ENCODE data around the gene UBXN10. TPM values are rescaled to one million over a fixed set of nuclear protein-coding genes. Genes with fewer than 3 reads are reported as not detected.

Gene UBXN10
- total and polyA plus RNA-seq, 9 donors = 0.20 to 28.0 (median 1.5) TPM

DNA sequence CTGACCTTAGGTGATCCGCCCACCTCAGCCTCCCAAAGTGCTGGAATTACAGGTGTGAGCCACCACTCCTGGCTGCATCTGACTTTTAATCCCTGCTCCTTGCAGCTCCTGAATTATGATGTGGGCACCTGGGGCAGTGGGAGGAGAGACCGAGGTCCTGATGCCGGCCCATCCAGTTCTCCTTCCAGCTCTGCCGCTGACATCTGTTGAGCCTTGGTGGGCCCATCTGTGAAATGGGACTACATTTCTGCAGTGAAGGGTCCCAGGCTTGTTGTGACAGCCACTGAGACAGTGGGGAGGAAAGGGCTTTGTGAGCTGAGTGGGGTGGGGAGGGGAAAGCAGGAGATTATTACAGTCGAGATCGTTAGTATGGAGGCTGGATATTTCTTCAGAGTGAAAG, 34.9 kb upstream of the UBXN10 start:
- H3K9me3 ChIP-seq = no peaks in the 10 kb centered on the region
- peak in 1 of 5 donors; percentile 20 for DNase-seq
- no peaks in the 10 kb centered on the region for H3K27me3 ChIP-seq
- TF ChIP-seq, protein P1, sequence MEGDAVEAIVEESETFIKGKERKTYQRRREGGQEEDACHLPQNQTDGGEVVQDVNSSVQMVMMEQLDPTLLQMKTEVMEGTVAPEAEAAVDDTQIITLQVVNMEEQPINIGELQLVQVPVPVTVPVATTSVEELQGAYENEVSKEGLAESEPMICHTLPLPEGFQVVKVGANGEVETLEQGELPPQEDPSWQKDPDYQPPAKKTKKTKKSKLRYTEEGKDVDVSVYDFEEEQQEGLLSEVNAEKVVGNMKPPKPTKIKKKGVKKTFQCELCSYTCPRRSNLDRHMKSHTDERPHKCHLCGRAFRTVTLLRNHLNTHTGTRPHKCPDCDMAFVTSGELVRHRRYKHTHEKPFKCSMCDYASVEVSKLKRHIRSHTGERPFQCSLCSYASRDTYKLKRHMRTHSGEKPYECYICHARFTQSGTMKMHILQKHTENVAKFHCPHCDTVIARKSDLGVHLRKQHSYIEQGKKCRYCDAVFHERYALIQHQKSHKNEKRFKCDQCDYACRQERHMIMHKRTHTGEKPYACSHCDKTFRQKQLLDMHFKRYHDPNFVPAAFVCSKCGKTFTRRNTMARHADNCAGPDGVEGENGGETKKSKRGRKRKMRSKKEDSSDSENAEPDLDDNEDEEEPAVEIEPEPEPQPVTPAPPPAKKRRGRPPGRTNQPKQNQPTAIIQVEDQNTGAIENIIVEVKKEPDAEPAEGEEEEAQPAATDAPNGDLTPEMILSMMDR (IDR thresholded peaks at IDR 0.05) = no peak
- TF ChIP-seq POLR2A (IDR thresholded peaks at IDR 0.05) (no peak), EP300 (IDR thresholded peaks at IDR 0.05) (no peak)
- H3K4me3 ChIP-seq = no peak overlapping the region
- intact Hi-C loops (cut with DNase I) = loop anchor here in 2 of 4 donors (5.0 kb wide), 3 partner anchors 54 to 234 kb away; no protein-coding TSS in a partner anchor
- H3K36me3 ChIP-seq = no peaks in the 10 kb centered on the region
- WGBS, 3 donors = 86 to 89% (median 87%) methylated on average over 6 of the region's 6 CpGs
- peaks cover 3% of the 10 kb centered on the region for H3K4me1 ChIP-seq (ENCODE audit: insufficient read depth)
- H3K27ac ChIP-seq = no peak overlapping the region

DNA sequence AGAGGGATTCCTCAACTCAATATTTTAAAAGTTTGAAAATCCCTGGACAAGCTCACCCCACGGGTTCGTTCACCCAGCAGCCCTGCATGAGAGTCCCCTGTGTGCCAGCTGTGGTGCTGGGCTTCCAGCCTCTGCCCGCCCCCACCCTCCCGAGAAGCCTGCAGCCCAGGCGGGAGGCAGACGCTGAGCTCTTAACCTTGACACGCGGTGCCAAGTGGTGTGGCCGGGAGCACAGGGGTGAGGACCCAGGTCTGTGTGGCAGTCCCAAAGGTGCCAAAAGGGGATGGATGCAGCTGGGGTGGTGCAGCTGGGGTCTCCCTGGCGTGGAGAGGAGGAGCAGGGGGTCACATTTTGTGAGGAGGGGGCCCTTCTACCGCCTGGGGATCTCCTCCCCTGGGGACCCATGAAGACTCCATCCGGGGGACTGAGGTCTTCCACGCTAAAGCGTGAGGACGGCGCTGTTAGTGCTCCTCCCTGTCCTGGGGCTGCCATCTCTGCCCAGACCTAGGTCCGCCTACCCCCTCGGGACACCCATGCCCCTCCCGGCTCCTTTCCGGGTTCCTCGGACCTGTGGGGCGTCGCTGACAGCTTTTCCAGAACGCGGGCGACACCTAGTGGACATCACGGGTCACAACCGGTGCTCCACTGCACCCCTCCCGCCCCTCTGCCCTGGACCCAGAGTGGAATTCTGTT, 33.8 kb upstream of the UBXN10 start:
- peak overlapping the region; percentile 17 for H3K4me3 ChIP-seq
- intact Hi-C loops (cut with DNase I) = loop anchor here in 3 of 4 donors (1.0 to 5.0 kb wide), 6 partner anchors 55 to 235 kb away; no protein-coding TSS in a partner anchor
- H3K36me3 ChIP-seq = no peaks in the 10 kb centered on the region

DNA sequence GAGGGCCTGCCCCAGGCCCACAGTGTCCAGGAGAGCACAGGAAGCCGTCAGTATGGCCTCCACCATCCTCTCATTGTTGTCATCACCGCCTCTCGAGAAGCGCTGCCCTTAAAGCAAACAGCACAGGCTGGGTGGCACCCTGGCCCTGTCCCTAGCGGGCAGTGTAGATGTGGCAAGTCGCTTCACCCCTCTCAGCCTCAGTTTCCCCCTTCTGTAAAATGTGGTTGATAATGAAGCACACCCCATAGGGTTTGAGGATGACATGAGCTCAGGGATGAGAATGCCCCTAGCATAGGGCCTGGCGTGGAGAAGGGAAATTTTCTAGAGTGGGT, 33.3 kb upstream of the UBXN10 start:
- peaks cover 3% of the 10 kb centered on the region for H3K4me1 ChIP-seq (ENCODE audit: insufficient read depth)
- no peaks in the 10 kb centered on the region for H3K27me3 ChIP-seq
- no peak overlapping the region for H3K27ac ChIP-seq
- no peaks in the 10 kb centered on the region for H3K9me3 ChIP-seq
- H3K36me3 ChIP-seq = no peaks in the 10 kb centered on the region
- no peak for DNase-seq
- TF ChIP-seq POLR2A (IDR thresholded peaks at IDR 0.05) = no peak
- TF ChIP-seq EP300 (IDR thresholded peaks at IDR 0.05) = no peak
- TF ChIP-seq, protein P1 (IDR thresholded peaks at IDR 0.05) = no peak
- WGBS, 3 donors = 57 to 72% (median 57%) methylated on average over 7 of the region's 7 CpGs
- H3K4me3 ChIP-seq = no peak overlapping the region
- intact Hi-C loops (cut with DNase I) = loop anchor here in 3 of 4 donors (1.0 to 5.0 kb wide), 6 partner anchors 55 to 235 kb away; no protein-coding TSS in a partner anchor

More for the DNA sequence above, 33.8 kb upstream of the UBXN10 start:
- Histone ChIP-seq H3K27me3 (no peaks in the 10 kb centered on the region), H3K4me1 (ENCODE audit: insufficient read depth) (peaks cover 3% of the 10 kb centered on the region), H3K27ac (peak overlapping the region in 1 of 2 donors; percentile 43), H3K9me3 (no peaks in the 10 kb centered on the region)
- no peak for TF ChIP-seq EP300 (IDR thresholded peaks at IDR 0.05)
- TF ChIP-seq, protein P1 (IDR thresholded peaks at IDR 0.05) = peak; percentile 84 to 99 (median 97)
- TF ChIP-seq POLR2A (IDR thresholded peaks at IDR 0.05) = no peak
- peak; percentile 85 to 94 (median 90) for DNase-seq
- 2 to 5% (median 3%) methylated on average over 24 to 29 of the region's 29 CpGs for WGBS, 3 donors

DNA sequence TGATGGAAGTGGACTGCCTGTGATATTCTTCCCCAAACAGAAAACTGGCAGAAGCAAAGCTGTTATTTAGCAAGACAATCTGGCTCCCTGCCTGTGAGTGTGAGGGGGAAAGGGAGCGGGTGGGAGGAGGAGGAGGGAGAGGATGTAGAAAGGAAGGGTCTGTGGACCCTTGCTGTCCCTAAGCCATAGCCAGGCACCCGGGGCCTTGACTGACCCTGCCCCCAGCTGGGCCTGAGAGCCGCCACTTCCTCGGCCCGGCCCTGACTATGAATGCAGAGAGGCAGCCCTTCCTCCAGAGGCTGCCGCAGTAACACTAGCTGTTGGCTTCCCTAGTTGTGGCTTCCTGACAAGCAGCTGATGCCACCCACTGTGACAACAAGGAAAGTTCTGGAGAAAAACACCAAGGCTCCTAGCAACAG, 32.9 kb upstream of the UBXN10 start:
- intact Hi-C loops (cut with DNase I) = loop anchor here in 3 of 4 donors (1.0 to 5.0 kb wide), 6 partner anchors 56 to 236 kb away; no protein-coding TSS in a partner anchor
- no peak for TF ChIP-seq EP300 (IDR thresholded peaks at IDR 0.05)
- TF ChIP-seq, protein P1 (IDR thresholded peaks at IDR 0.05) = no peak
- no peak for TF ChIP-seq POLR2A (IDR thresholded peaks at IDR 0.05)
- no peak for DNase-seq
- Histone ChIP-seq H3K4me3 (no peak overlapping the region), H3K4me1 (ENCODE audit: insufficient read depth) (peaks cover 3% of the 10 kb centered on the region), H3K27me3 (no peaks in the 10 kb centered on the region), H3K27ac (no peak overlapping the region), H3K9me3 (no peaks in the 10 kb centered on the region), H3K36me3 (no peaks in the 10 kb centered on the region)
- 72 to 78% (median 72%) methylated on average over 6 of the region's 6 CpGs for WGBS, 3 donors
